GM23248 (cell line): ENCODE results near the gene SCNM1. TPM values are rescaled to one million over a fixed set of nuclear protein-coding genes. Genes with fewer than 3 reads are reported as not detected.
A peak's percentile ranks its signal among the peaks of the same experiment; 100 is the strongest.

ENCODE experiments used
- DNase-seq: peaks from one replicate; pipeline ENCODE4 v3.0.0-alpha.2; 2015
- H2AFZ ChIP-seq: fragments of 200-600 bp; sonication (generic); 2 replicates; pipeline ENCODE4 v1.6.1; 2016; ENCODE audit warnings: antibody characterized with exemption
- H3F3A ChIP-seq: fragments of 200-600 bp; sonication (generic); 2 replicates; pipeline ENCODE4 v1.6.1; 2016; ENCODE audit warnings: mild to moderate bottlenecking, antibody characterized with exemption, mixed run types; ENCODE audit not compliant: insufficient read depth
- H3K27ac ChIP-seq: fragments of 200-600 bp; sonication (generic); 2 replicates; pipeline ENCODE4 v1.5.1; 2016; ENCODE audit warnings: mild to moderate bottlenecking
- H3K27me3 ChIP-seq: fragments of 200-600 bp; sonication (generic); replicated peaks from 2 replicates; pipeline ENCODE4 v1.6.1; 2016; ENCODE audit warnings: mild to moderate bottlenecking; ENCODE audit not compliant: insufficient read depth
- H3K36me3 ChIP-seq: fragments of 200-600 bp; sonication (generic); 2 replicates; pipeline ENCODE4 v1.6.1; 2016; ENCODE audit warnings: low read depth, mild to moderate bottlenecking
- H3K4me1 ChIP-seq: fragments of 200-600 bp; sonication (generic); 2 replicates; pipeline ENCODE4 v1.6.1; 2016; ENCODE audit warnings: mild to moderate bottlenecking; ENCODE audit not compliant: insufficient read depth
- H3K4me2 ChIP-seq: fragments of 200-600 bp; sonication (generic); one replicate; pipeline ENCODE4 v1.6.1; 2016; ENCODE audit warnings: mild to moderate bottlenecking; ENCODE audit not compliant: unreplicated experiment
- H3K4me3 ChIP-seq: fragments of 200-600 bp; sonication (generic); 2 replicates; pipeline ENCODE4 v1.5.1; 2016; ENCODE audit warnings: mild to moderate bottlenecking
- H3K79me2 ChIP-seq: fragments of 200-600 bp; sonication (generic); 2 replicates; pipeline ENCODE4 v1.6.1; 2016; ENCODE audit warnings: mild to moderate bottlenecking; ENCODE audit not compliant: insufficient read depth
- H3K9ac ChIP-seq: fragments of 200-600 bp; sonication (generic); 2 replicates; pipeline ENCODE4 v1.6.1; 2016; ENCODE audit warnings: mild to moderate bottlenecking
- H3K9me2 ChIP-seq: fragments of 200-600 bp; sonication (generic); 2 replicates; pipeline ENCODE4 v1.6.1; 2016; ENCODE audit warnings: mixed run types, mild to moderate bottlenecking, moderate library complexity; ENCODE audit not compliant: insufficient read depth
- H3K9me3 ChIP-seq: fragments of 200-600 bp; sonication (generic); one replicate; pipeline ENCODE4 v1.6.1; 2017; ENCODE audit warnings: low read depth
- H4K20me1 ChIP-seq: fragments of 200-600 bp; sonication (generic); 2 replicates; pipeline ENCODE4 v1.6.0; 2016; ENCODE audit not compliant: insufficient read depth
- EZH2 ChIP-seq: fragments of 200-600 bp; sonication (generic); IDR thresholded peaks from 2 replicates; pipeline ENCODE4 v1.6.1; 2018; ENCODE audit warnings: antibody characterized with exemption, mild to moderate bottlenecking; ENCODE audit not compliant: insufficient read depth, poor library complexity, severe bottlenecking
- EZH2phosphoT487 ChIP-seq: fragments of 200-600 bp; sonication (generic); IDR thresholded peaks from 2 replicates; pipeline ENCODE4 v1.6.1; 2018; ENCODE audit warnings: antibody characterized with exemption, moderate library complexity, mild to moderate bottlenecking, low read depth; ENCODE audit not compliant: insufficient read depth
- WGBS, 2 experiments: methylation state at CpG; one replicate each; pipeline ENCODE4 v1.1.6; 2015 to 2017; ENCODE audit warnings: low lambda C conversion rate in 2 of 2, low coverage in 1 of 2; ENCODE audit errors: missing lambda C conversion rate in 2 of 2; 5-methylcytosine and 5-hydroxymethylcytosine counted together
- in situ Hi-C: fragments of 300-500 bp; cut with MboI; formaldehyde crosslinking; loops from 2 replicates; pipeline ENCODE4 v1.15.0; 2020
- polyA plus RNA-seq: library from polyadenylated mRNA; unstranded; fragments of >200 nt; fragmentation: Nextera tagmentation; extraction: Ambion mirVana; gene quantifications from 2 replicates; pipeline ENCODE4 v1.2.1, GENCODE V29; 2016
- total RNA-seq: library from RNA; depleted of rRNA; stranded (reverse); fragments of >200 nt; shearing (Covaris generic); gene quantifications from 2 replicates; pipeline ENCODE4 v1.2.3, GENCODE V29; 2014; rRNA removed

Gene SCNM1
- total and polyA plus RNA-seq, 2 experiments from 2014 or later = 35.2 to 77.4 TPM

GRCh38 chr1:151210830-151211229 lies 44.9 kb downstream of the SCNM1 start:
- in situ Hi-C loops = no loop called here
- H3K36me3 ChIP-seq = peaks cover 64% of the 10 kb centered on the region

GRCh38 chr1:151211972-151212705 lies 46.2 kb downstream of the SCNM1 start:
- in situ Hi-C loops = no loop called here
- Histone ChIP-seq H3F3A (peaks cover 35% of the 10 kb centered on the region), H3K4me1 (peaks cover 15% of the 10 kb centered on the region), H3K4me2 (no peak overlapping the region), H3K79me2 (peaks cover 100% of the 10 kb centered on the region), H3K27ac (no peak overlapping the region), H2AFZ (no peak overlapping the region), H3K4me3 (no peak overlapping the region), H3K9ac (no peak overlapping the region), H3K9me2 (no peaks in the 10 kb centered on the region), H3K36me3 (peaks cover 57% of the 10 kb centered on the region), H4K20me1 (peaks cover 24% of the 10 kb centered on the region; the same call in 1 of the 2 replicates), H3K27me3 (no peaks in the 10 kb centered on the region), H3K9me3 (no peaks in the 10 kb centered on the region)
- TF ChIP-seq EZH2phosphoT487 = no peak
- no peak for TF ChIP-seq EZH2
- 91 to 92% methylated on average over 15 of the region's 15 CpGs for WGBS, 2 experiments
- DNase-seq = no peak

More at GRCh38 chr1:151210830-151211229, 44.9 kb downstream of the SCNM1 start:
- TF ChIP-seq EZH2 (no peak), EZH2phosphoT487 (no peak)
- no peaks in the 10 kb centered on the region for H3K27me3 ChIP-seq
- H3K4me2 ChIP-seq = no peak overlapping the region
- H3K9ac ChIP-seq = no peak overlapping the region
- 35 to 50% methylated on average over 1 of the region's 1 CpG for WGBS, 2 experiments
- DNase-seq = peak; percentile 74
- H3K27ac ChIP-seq = peak overlapping the region; percentile 54
- H3K4me3 ChIP-seq = no peak overlapping the region
- peaks cover 100% of the 10 kb centered on the region for H3K79me2 ChIP-seq
- H3K9me3 ChIP-seq = no peaks in the 10 kb centered on the region
- H2AFZ ChIP-seq = no peak overlapping the region
- peaks cover 41% of the 10 kb centered on the region for H3F3A ChIP-seq
- peaks cover 25% of the 10 kb centered on the region; the same call in 1 of the 2 replicates for H4K20me1 ChIP-seq
- H3K4me1 ChIP-seq = peaks cover 19% of the 10 kb centered on the region
- H3K9me2 ChIP-seq = no peaks in the 10 kb centered on the region

- Histone ChIP-seq H3K9me2 (no peaks in the 10 kb centered on the region), H3K36me3 (peaks cover 44% of the 10 kb centered on the region), H3K4me2 (no peak overlapping the region), H3K4me3 (no peak overlapping the region), H2AFZ (no peak overlapping the region), H3K9me3 (no peaks in the 10 kb centered on the region), H3K27ac (no peak overlapping the region), H3K27me3 (no peaks in the 10 kb centered on the region), H4K20me1 (peaks cover 32% of the 10 kb centered on the region), H3K9ac (0 out of 2 replicates have a peak overlapping the region, but pooled peaks have one; percentile 19), H3F3A (peaks cover 32% of the 10 kb centered on the region), H3K4me1 (peaks cover 15% of the 10 kb centered on the region), H3K79me2 (peaks cover 100% of the 10 kb centered on the region)
- TF ChIP-seq EZH2phosphoT487 = no peak
- no peak for TF ChIP-seq EZH2
- no peak for DNase-seq
- 19 to 30% methylated on average over 2 of the region's 2 CpGs for WGBS, 2 experiments
- in situ Hi-C loops = no loop called here
Measured at GRCh38 chr1:151213560-151213959, 47.6 kb downstream of the SCNM1 start.

Other genes with a start within 250 kb of the SCNM1 start
- gene SETDB1, start 239.8 kb upstream of the SCNM1 start, total RNA-seq = 21.4 and 30.2 TPM in 2 replicates
- 9.7 and 10.2 TPM in 2 replicates for gene SETDB1, start 239.8 kb upstream of the SCNM1 start, polyA plus RNA-seq
- gene CERS2, start 191.3 kb upstream of the SCNM1 start, total RNA-seq = 124 and 148 TPM in 2 replicates
- 201 and 202 TPM in 2 replicates for gene CERS2, start 191.3 kb upstream of the SCNM1 start, polyA plus RNA-seq
- gene ANXA9, start 183.9 kb upstream of the SCNM1 start, total RNA-seq = not detected in 2 replicates
- 0.16 and 0.26 TPM in 2 replicates for gene ANXA9, start 183.9 kb upstream of the SCNM1 start, polyA plus RNA-seq
- 7.7 and 9.1 TPM in 2 replicates for gene MINDY1, start 159.2 kb upstream of the SCNM1 start, total RNA-seq
- gene MINDY1, start 159.2 kb upstream of the SCNM1 start, polyA plus RNA-seq = 4.6 and 6.1 TPM in 2 replicates
- gene PRUNE1, start 157.7 kb upstream of the SCNM1 start, total RNA-seq = 7.2 and 10.5 TPM in 2 replicates
- gene PRUNE1, start 157.7 kb upstream of the SCNM1 start, polyA plus RNA-seq = 9.0 and 10.8 TPM in 2 replicates
- gene BNIPL, start 129.6 kb upstream of the SCNM1 start, total RNA-seq = not detected in 2 replicates
- gene BNIPL, start 129.6 kb upstream of the SCNM1 start, polyA plus RNA-seq = 0.09 TPM in 1 of 2 replicates, not detected in the other
- 1.0 and 2.8 TPM in 2 replicates for gene C1orf56, start 118.4 kb upstream of the SCNM1 start, total RNA-seq
- 15.8 and 17.7 TPM in 2 replicates for gene C1orf56, start 118.4 kb upstream of the SCNM1 start, polyA plus RNA-seq
- 52.2 and 63.2 TPM in 2 replicates for gene CDC42SE1, start 106.5 kb upstream of the SCNM1 start, total RNA-seq
- 17.3 and 18.2 TPM in 2 replicates for gene CDC42SE1, start 106.5 kb upstream of the SCNM1 start, polyA plus RNA-seq
- gene MLLT11, start 105.7 kb upstream of the SCNM1 start, total RNA-seq = 1.9 and 3.7 TPM in 2 replicates
- gene MLLT11, start 105.7 kb upstream of the SCNM1 start, polyA plus RNA-seq = 7.3 and 7.7 TPM in 2 replicates
- gene GABPB2, start 95.4 kb upstream of the SCNM1 start, total RNA-seq = 14.7 and 14.9 TPM in 2 replicates
- gene GABPB2, start 95.4 kb upstream of the SCNM1 start, polyA plus RNA-seq = 7.4 and 8.4 TPM in 2 replicates
- gene SEMA6C, start 19.5 kb upstream of the SCNM1 start, total RNA-seq = 1.4 and 3.8 TPM in 2 replicates
- 0.58 and 1.1 TPM in 2 replicates for gene SEMA6C, start 19.5 kb upstream of the SCNM1 start, polyA plus RNA-seq
- not detected in 2 replicates for gene TNFAIP8L2, start 9.5 kb upstream of the SCNM1 start, total RNA-seq
- gene TNFAIP8L2, start 9.5 kb upstream of the SCNM1 start, polyA plus RNA-seq = not detected in 2 replicates
- 7.1 and 11.5 TPM in 2 replicates for gene LYSMD1, start 242 bp upstream of the SCNM1 start, total RNA-seq
- 3.4 and 4.4 TPM in 2 replicates for gene LYSMD1, start 242 bp upstream of the SCNM1 start, polyA plus RNA-seq
- not detected in 2 replicates for gene TMOD4, start 9.8 kb downstream of the SCNM1 start, total RNA-seq
- 0.24 TPM in 1 of 2 replicates, not detected in the other for gene TMOD4, start 9.8 kb downstream of the SCNM1 start, polyA plus RNA-seq
- 41.9 and 45.0 TPM in 2 replicates for gene VPS72, start 24.1 kb downstream of the SCNM1 start, total RNA-seq
- gene VPS72, start 24.1 kb downstream of the SCNM1 start, polyA plus RNA-seq = 45.0 and 46.5 TPM in 2 replicates
- 53.5 and 62.8 TPM in 2 replicates for gene PIP5K1A, start 32.4 kb downstream of the SCNM1 start, total RNA-seq
- gene PIP5K1A, start 32.4 kb downstream of the SCNM1 start, polyA plus RNA-seq = 33.9 and 35.1 TPM in 2 replicates
- gene PSMD4, start 88.6 kb downstream of the SCNM1 start, total RNA-seq = 130 and 164 TPM in 2 replicates
- gene PSMD4, start 88.6 kb downstream of the SCNM1 start, polyA plus RNA-seq = 166 and 175 TPM in 2 replicates
- gene ZNF687, start 116.2 kb downstream of the SCNM1 start, total RNA-seq = 16.9 and 21.5 TPM in 2 replicates
- 3.0 and 3.6 TPM in 2 replicates for gene ZNF687, start 116.2 kb downstream of the SCNM1 start, polyA plus RNA-seq
- gene PI4KB, start 161.3 kb downstream of the SCNM1 start, total RNA-seq = 51.7 and 65.9 TPM in 2 replicates
- 47.5 and 50.2 TPM in 2 replicates for gene PI4KB, start 161.3 kb downstream of the SCNM1 start, polyA plus RNA-seq
- 14.4 and 20.0 TPM in 2 replicates for gene RFX5, start 181.1 kb downstream of the SCNM1 start, total RNA-seq
- gene RFX5, start 181.1 kb downstream of the SCNM1 start, polyA plus RNA-seq = 11.0 and 11.3 TPM in 2 replicates
- 3.5 and 4.0 TPM in 2 replicates for gene SELENBP1, start 206.6 kb downstream of the SCNM1 start, total RNA-seq
- 3.0 and 3.8 TPM in 2 replicates for gene SELENBP1, start 206.6 kb downstream of the SCNM1 start, polyA plus RNA-seq
- gene PSMB4, start 233.4 kb downstream of the SCNM1 start, total RNA-seq = 214 and 262 TPM in 2 replicates
- gene PSMB4, start 233.4 kb downstream of the SCNM1 start, polyA plus RNA-seq = 186 and 193 TPM in 2 replicates